DND-41 (cell line): ENCODE results near the gene SLC17A1.

Source experiments
- ATAC-seq: fragments of 200-7000 bp; cut with Tn5 transposase; 3 replicates; pipeline ENCODE4 v1.9.1; 2021; ENCODE audit warnings: low read depth; ENCODE audit not compliant: insufficient read depth
- DNase-seq: peaks from one replicate; pipeline ENCODE4 v3.0.0-alpha.2; 2020
- H2AFZ ChIP-seq: 2 replicates; pipeline ENCODE4 v1.6.0; 2012; ENCODE audit warnings: low read depth, low read length
- H3K27ac ChIP-seq: 2 replicates; pipeline ENCODE4 v1.5.1; 2012; ENCODE audit warnings: low read length, inconsistent platforms
- H3K27me3 ChIP-seq: fragments of 200-600 bp; sonication (generic); 2 replicates; pipeline ENCODE4 v1.6.0; 2012; ENCODE audit warnings: low read length, mild to moderate bottlenecking, inconsistent platforms; ENCODE audit not compliant: insufficient read depth, poor library complexity
- H3K36me3 ChIP-seq: 2 replicates; pipeline ENCODE4 v1.5.1; 2012; ENCODE audit warnings: low read length, inconsistent platforms; ENCODE audit not compliant: insufficient read depth
- H3K4me1 ChIP-seq: 2 replicates; pipeline ENCODE4 v1.5.1; 2012; ENCODE audit warnings: mild to moderate bottlenecking, low read length; ENCODE audit not compliant: insufficient read depth
- H3K4me2 ChIP-seq: 2 replicates; pipeline ENCODE4 v1.6.0; 2012; ENCODE audit warnings: mild to moderate bottlenecking, moderate library complexity, low read length, inconsistent platforms; ENCODE audit not compliant: insufficient read depth
- H3K4me3 ChIP-seq, 2 experiments: fragments of 200-600 bp in 1 of 2; shearing (Covaris generic) in 1 of 2; 2 replicates each; pipeline ENCODE4 v1.5.1; 2012 to 2016; ENCODE audit warnings: inconsistent platforms in 2 of 2, low read length in 2 of 2, mild to moderate bottlenecking in 2 of 2, low read depth in 1 of 2, moderate library complexity in 1 of 2
- H3K79me2 ChIP-seq: 2 replicates; pipeline ENCODE4 v1.6.0; 2012; ENCODE audit warnings: low read length, inconsistent platforms; ENCODE audit not compliant: insufficient read depth
- H3K9ac ChIP-seq: 2 replicates; pipeline ENCODE4 v1.6.0; 2012; ENCODE audit warnings: low read depth, mild to moderate bottlenecking, inconsistent platforms, low read length, moderate library complexity
- H3K9me3 ChIP-seq: 2 replicates; pipeline ENCODE4 v1.5.1; 2012; ENCODE audit warnings: low read length, moderate library complexity, mild to moderate bottlenecking, inconsistent platforms; ENCODE audit not compliant: insufficient read depth, severe bottlenecking
- H4K20me1 ChIP-seq: 2 replicates; pipeline ENCODE4 v1.6.0; 2012; ENCODE audit warnings: low read length; ENCODE audit not compliant: insufficient read depth
- CTCF ChIP-seq: IDR thresholded peaks from 2 replicates; pipeline ENCODE4 v1.5.1; 2012; ENCODE audit warnings: borderline replicate concordance, low read length, moderate library complexity, mild to moderate bottlenecking; ENCODE audit not compliant: poor library complexity, severe bottlenecking; ENCODE audit errors: extremely low read depth
- EZH2 ChIP-seq: IDR thresholded peaks from 3 replicates; pipeline ENCODE4 v1.6.1; 2012; ENCODE audit warnings: borderline replicate concordance, low read depth, mild to moderate bottlenecking, moderate library complexity, low read length, inconsistent platforms; ENCODE audit not compliant: severe bottlenecking

The SLC17A1 gene

DNA sequence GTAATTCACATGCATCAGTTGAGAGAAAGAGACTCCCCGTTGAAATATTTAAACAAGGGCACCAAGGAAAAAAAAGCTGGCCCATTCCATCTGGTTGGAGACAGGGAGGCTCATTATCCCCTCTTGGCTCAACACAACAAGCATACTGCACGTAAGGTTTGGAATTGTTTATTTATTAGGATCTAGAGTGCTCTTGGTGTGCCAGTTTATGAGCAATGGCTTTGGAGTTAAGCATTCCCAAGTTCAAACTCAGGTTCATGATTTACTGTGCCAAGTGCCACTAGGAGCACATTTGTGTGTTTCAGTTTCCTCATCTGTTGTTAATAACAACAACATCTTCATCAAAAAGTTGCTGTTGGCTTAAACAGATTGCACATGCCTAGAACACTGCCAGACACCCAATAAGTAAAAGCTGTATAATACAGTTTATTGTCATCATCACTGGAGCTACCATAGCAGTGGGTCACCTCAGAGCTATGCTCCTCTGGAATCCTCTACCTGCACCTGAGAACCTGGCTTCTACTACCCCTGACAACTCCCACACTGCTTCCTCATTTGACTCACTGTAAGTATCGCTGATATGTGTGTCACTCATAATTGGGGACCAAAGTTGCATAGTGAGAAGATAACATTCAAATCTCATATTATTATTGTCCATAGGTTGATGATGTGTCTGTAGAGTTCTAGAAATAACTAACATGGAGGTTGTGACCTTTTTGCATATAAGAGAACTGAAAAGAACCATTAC is 36.8 kb upstream of the SLC17A1 start:
- Histone ChIP-seq H4K20me1 (no peaks in the 10 kb centered on the region), H3K9me3 (no peaks in the 10 kb centered on the region), H3K27ac (no peak overlapping the region), H3K4me2 (no peak overlapping the region), H3K4me1 (peaks cover 7% of the 10 kb centered on the region; the same call in 1 of the 2 replicates), H3K36me3 (no peaks in the 10 kb centered on the region), H3K27me3 (peaks cover 6% of the 10 kb centered on the region), H2AFZ (no peak overlapping the region), H3K4me3 (no peak overlapping the region), H3K9ac (no peak overlapping the region), H3K79me2 (no peaks in the 10 kb centered on the region)
- DNase-seq (no peak), ATAC-seq (no peak)
- no peak for TF ChIP-seq CTCF

DNA sequence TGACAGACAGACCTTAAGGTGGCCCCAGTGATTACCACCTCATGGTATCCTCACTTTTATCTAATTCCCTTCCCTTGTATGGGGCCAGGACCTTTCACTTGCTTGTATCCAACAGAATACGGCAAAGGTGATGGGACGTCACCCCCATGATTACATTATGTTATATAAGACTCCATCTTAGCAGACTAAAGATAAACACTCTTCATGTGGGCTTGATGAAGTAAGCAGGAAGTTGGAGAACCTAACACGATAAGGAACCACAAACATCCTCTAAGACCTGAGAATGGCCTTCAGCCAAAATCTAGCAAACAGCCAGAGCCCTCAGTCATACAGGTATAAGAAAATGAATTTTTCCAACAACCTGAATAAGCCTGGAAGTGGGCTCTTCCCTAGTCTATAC is 34.2 kb upstream of the SLC17A1 start:
- peak; percentile 88 for ATAC-seq
- H3K4me2 ChIP-seq, result no peak overlapping the region
- no peak overlapping the region for H2AFZ ChIP-seq

GRCh38 chr6:25863360-25863759 is 31.5 kb upstream of the SLC17A1 start:
- DNase-seq (no peak), ATAC-seq (no peak)
- Histone ChIP-seq H3K9ac (no peak overlapping the region), H3K4me3 (no peak overlapping the region), H3K4me2 (no peak overlapping the region), H3K27me3 (peaks cover 4% of the 10 kb centered on the region), H2AFZ (no peak overlapping the region), H4K20me1 (no peaks in the 10 kb centered on the region), H3K79me2 (no peaks in the 10 kb centered on the region), H3K4me1 (peaks cover 7% of the 10 kb centered on the region; the same call in 1 of the 2 replicates), H3K9me3 (no peaks in the 10 kb centered on the region), H3K27ac (no peak overlapping the region), H3K36me3 (no peaks in the 10 kb centered on the region)
- TF ChIP-seq EZH2 (no peak), CTCF (no peak)

More for the DNA sequence above, 34.2 kb upstream of the SLC17A1 start:
- Histone ChIP-seq H3K4me3 (no peak overlapping the region), H3K79me2 (no peaks in the 10 kb centered on the region), H3K27me3 (peaks cover 4% of the 10 kb centered on the region), H3K36me3 (no peaks in the 10 kb centered on the region), H3K27ac (no peak overlapping the region), H3K9me3 (no peaks in the 10 kb centered on the region), H3K4me1 (peaks cover 7% of the 10 kb centered on the region; the same call in 1 of the 2 replicates), H4K20me1 (no peaks in the 10 kb centered on the region), H3K9ac (no peak overlapping the region)
- DNase-seq, result peak; percentile 8
- TF ChIP-seq EZH2 (no peak), CTCF (no peak)
